ENCODE measurements around the gene PPP2R2B.

GRCh38 chr5:146762830-146763229 is 115.7 kb downstream of the PPP2R2B start:
- no peak for TF ChIP-seq FOXM1 (IDR thresholded peaks at IDR 0.05; ENCODE audit: borderline replicate concordance)
- no peak for TF ChIP-seq BHLHE40 (IDR thresholded peaks at IDR 0.05; ENCODE audit: borderline replicate concordance)
- no peak for TF ChIP-seq SP1 (IDR thresholded peaks at IDR 0.05)
- no peak for TF ChIP-seq NFRKB (IDR thresholded peaks at IDR 0.05)
- no peak for TF ChIP-seq ARNT (IDR thresholded peaks at IDR 0.05)
- no peak for TF ChIP-seq ZNF384 (IDR thresholded peaks at IDR 0.05)
